Suppressor macrophage (primary cell): Measurements from ENCODE around the gene HIPK2.

Source experiments
- DNase-seq, 4 experiments: peaks; one replicate each; pipeline ENCODE4 v3.0.0-alpha.2; 2020 to 2022

HIPK2 gene

GRCh38 chr7:139733751-139734150 lies 44.0 kb downstream of the HIPK2 start:
- DNase-seq: no peak

GRCh38 chr7:139732471-139733167 lies 45.2 kb downstream of the HIPK2 start:
- DNase-seq: no peak

GRCh38 chr7:139731802-139732470 lies 45.9 kb downstream of the HIPK2 start:
- DNase-seq: peak; percentile 88 to 95 (median 90)

GRCh38 chr7:139730746-139731612 lies 46.8 kb downstream of the HIPK2 start:
- DNase-seq: peak; percentile 67 to 88 (median 74)

GRCh38 chr7:139728203-139728602 lies 49.6 kb downstream of the HIPK2 start:
- no peak for DNase-seq

GRCh38 chr7:139727151-139727705 lies 50.6 kb downstream of the HIPK2 start:
- DNase-seq: peak in 2 of 4 experiments; percentile 26 to 54

- DNase-seq: peak; percentile 47 to 82 (median 68)
Measured at GRCh38 chr7:139726485-139726869, 51.3 kb downstream of the HIPK2 start.

- peak; percentile 10 to 57 (median 45) for DNase-seq
Measured at GRCh38 chr7:139725858-139726484, 51.8 kb downstream of the HIPK2 start.

GRCh38 chr7:139725077-139725476 lies 52.7 kb downstream of the HIPK2 start:
- peak in 1 of 4 experiments; percentile 14 for DNase-seq

GRCh38 chr7:139722604-139723003 lies 55.2 kb downstream of the HIPK2 start:
- peak in 1 of 4 experiments; percentile 23 for DNase-seq

GRCh38 chr7:139721821-139722220 lies 56.0 kb downstream of the HIPK2 start:
- no peak for DNase-seq

- no peak for DNase-seq
Measured at GRCh38 chr7:139721417-139721816, 56.4 kb downstream of the HIPK2 start.

- peak; percentile 51 to 74 (median 57) for DNase-seq
Measured at GRCh38 chr7:139720705-139721231, 57.0 kb downstream of the HIPK2 start.

GRCh38 chr7:139720186-139720585 lies 57.6 kb downstream of the HIPK2 start:
- DNase-seq: no peak

GRCh38 chr7:139718859-139719258 lies 58.9 kb downstream of the HIPK2 start:
- DNase-seq: peak; percentile 73 to 92 (median 87)

- peak in 3 of 4 experiments; percentile 12 to 36 (median 35) for DNase-seq
Measured at GRCh38 chr7:139718141-139718540, 59.7 kb downstream of the HIPK2 start.

GRCh38 chr7:139716156-139716942 lies 61.4 kb downstream of the HIPK2 start:
- DNase-seq: no peak

- no peak for DNase-seq
Measured at GRCh38 chr7:139715194-139715815, 62.5 kb downstream of the HIPK2 start.

- DNase-seq: peak in 2 of 4 experiments; percentile 20 to 52
Measured at GRCh38 chr7:139714163-139714901, 63.5 kb downstream of the HIPK2 start.
